Ishikawa (cell line): ENCODE results near the gene SQSTM1.

Source experiments
- CEBPB ChIP-seq: IDR thresholded peaks from 2 replicates; pipeline ENCODE4 v1.6.1; 2012
- CREB1 ChIP-seq: IDR thresholded peaks from 2 replicates; pipeline ENCODE4 v1.6.1; 2012; ENCODE audit warnings: low read depth
- EGR1 ChIP-seq: IDR thresholded peaks from 2 replicates; pipeline ENCODE4 v1.6.1; 2012
- EP300 ChIP-seq: IDR thresholded peaks from 2 replicates; pipeline ENCODE4 v1.6.1; 2012; ENCODE audit warnings: borderline replicate concordance
- FOXM1 ChIP-seq: IDR thresholded peaks from 2 replicates; pipeline ENCODE4 v1.6.1; 2012; ENCODE audit warnings: low read depth, borderline replicate concordance
- MAX ChIP-seq: IDR thresholded peaks from 2 replicates; pipeline ENCODE4 v1.6.1; 2012
- NFIC ChIP-seq: IDR thresholded peaks from 2 replicates; pipeline ENCODE4 v1.6.1; 2012
- RAD21 ChIP-seq: IDR thresholded peaks from 2 replicates; pipeline ENCODE4 v1.6.1; 2012; ENCODE audit warnings: low read depth
- REST ChIP-seq: IDR thresholded peaks from 2 replicates; pipeline ENCODE4 v1.6.1; 2012; ENCODE audit warnings: low read depth, mild to moderate bottlenecking
- TAF1 ChIP-seq: IDR thresholded peaks from 2 replicates; pipeline ENCODE4 v1.6.1; 2012; ENCODE audit warnings: low read depth, mild to moderate bottlenecking
- TCF12 ChIP-seq: IDR thresholded peaks from 2 replicates; pipeline ENCODE4 v1.6.1; 2012; ENCODE audit warnings: low read depth
- TEAD4 ChIP-seq: IDR thresholded peaks from 2 replicates; pipeline ENCODE4 v1.6.1; 2012
- USF1 ChIP-seq: IDR thresholded peaks from 2 replicates; pipeline ENCODE4 v1.6.1; 2012
- YY1 ChIP-seq: IDR thresholded peaks from 2 replicates; pipeline ENCODE4 v1.6.1; 2012; ENCODE audit warnings: low read depth
- ZBTB7A ChIP-seq: IDR thresholded peaks from 2 replicates; pipeline ENCODE4 v1.6.1; 2012; ENCODE audit warnings: low read depth

The SQSTM1 gene

GRCh38 chr5:179812135-179812825 is 8.4 kb upstream of the SQSTM1 start:
- TF ChIP-seq TEAD4 (no peak), TAF1 (no peak), RAD21 (no peak)

GRCh38 chr5:179812997-179813607 is 7.6 kb upstream of the SQSTM1 start:
- TF ChIP-seq MAX: no peak
- no peak for TF ChIP-seq YY1
- TF ChIP-seq NFIC: no peak
- no peak for TF ChIP-seq ZBTB7A
- TF ChIP-seq RAD21: no peak
- no peak for TF ChIP-seq TAF1
- TF ChIP-seq FOXM1: no peak
- no peak for TF ChIP-seq USF1
- TF ChIP-seq CREB1: no peak
- no peak for TF ChIP-seq TCF12

GRCh38 chr5:179814090-179814489 is 6.6 kb upstream of the SQSTM1 start:
- TF ChIP-seq TEAD4: no peak
- no peak for TF ChIP-seq USF1
- no peak for TF ChIP-seq YY1
- no peak for TF ChIP-seq CEBPB
- TF ChIP-seq TCF12: no peak
- TF ChIP-seq EGR1: no peak

GRCh38 chr5:179815491-179816249 is 5.0 kb upstream of the SQSTM1 start:
- TF ChIP-seq TCF12 (no peak), EP300 (no peak), NFIC (no peak), EGR1 (no peak), USF1 (no peak), RAD21 (no peak), FOXM1 (no peak), TEAD4 (no peak), REST (no peak), CEBPB (no peak), ZBTB7A (no peak), CREB1 (no peak), YY1 (no peak), MAX (no peak)

- TF ChIP-seq RAD21 (no peak), NFIC (no peak), CEBPB (no peak), TAF1 (no peak), USF1 (no peak)
These were observed 4.3 kb upstream of the SQSTM1 start for GRCh38 chr5:179816401-179816795.

GRCh38 chr5:179816796-179817469 is 3.8 kb upstream of the SQSTM1 start:
- TF ChIP-seq FOXM1 (no peak), ZBTB7A (no peak), MAX (no peak), TCF12 (no peak), YY1 (no peak), CEBPB (no peak), REST (no peak)
